Measurements from ENCODE around the gene ABTB1. TPM values are rescaled to one million over a fixed set of nuclear protein-coding genes. Genes with fewer than 3 reads are reported as not detected.

ABTB1 gene
- total and polyA plus RNA-seq, 9 of the 15 experiments (the other 6 are each of a cell fraction or from before 2014, with no cell fraction given) = 0.04 to 2.3 (median 0.55) TPM; not detected in 1

- Histone ChIP-seq H3K36me3 (ENCODE audit: control insufficient read depth, insufficient read depth, low read length) (no peaks in the 10 kb centered on the region), H4K20me1 (replicated peaks; ENCODE audit: control insufficient read depth, insufficient read depth, low read length) (no peaks in the 10 kb centered on the region), H3K27ac (ENCODE audit: extremely low read depth, low read depth, low read length) (no peak overlapping the region), H2AFZ (ENCODE audit: low read depth, low read length) (no peak overlapping the region), H3K4me1 (replicated peaks in 1 of 2; ENCODE audit: control insufficient read depth in 2 of 2, insufficient read depth in 2 of 2, low read length in 2 of 2) (peaks cover 7 to 15% of the 10 kb centered on the region in 2 experiments; a peak in 4 of 5 replicates), H3K79me2 (ENCODE audit: control insufficient read depth, insufficient read depth, low read length) (no peaks in the 10 kb centered on the region), H3K4me3 (no peak overlapping the region), H3K27me3 (ENCODE audit: control insufficient read depth in 2 of 2, insufficient read depth in 2 of 2, low read length in 2 of 2) (peaks cover 11 to 20% of the 10 kb centered on the region in 2 experiments), H3K4me2 (ENCODE audit: insufficient read depth, low read length) (no peak overlapping the region), H3K9me1 (ENCODE audit: control insufficient read depth, insufficient read depth, low read length) (no peaks in the 10 kb centered on the region), H3K9ac (ENCODE audit: insufficient read depth in 1 of 2, low read depth in 2 of 2, low read length in 2 of 2) (no peak overlapping the region), H3K9me3 (replicated peaks; ENCODE audit: control insufficient read depth, insufficient read depth, low read depth, low read length) (no peaks in the 10 kb centered on the region)
- no TSS peak for BruUV-seq (replicated peaks)
- ChIA-PET POLR2A (no interaction called here), CTCF (ENCODE audit: low intra/inter-chr PET ratio) (no interaction called here)
- WGBS (ENCODE audit: insufficient coverage, low coverage, missing lambda C conversion rate) = 6% methylated on average over 2 of the region's 3 CpGs
- in situ Hi-C loops (cut with MboI) (no loop called here), intact Hi-C loops (cut with micrococcal nuclease) (no loop called here)
- DNase-seq (ENCODE audit: extremely low read depth in 1 of 4, low spot score in 3 of 4) (no peak), ATAC-seq (no peak), FAIRE-seq (no peak)
- TF ChIP-seq ZNF507 (tag; conservative IDR thresholded peaks at IDR 0.05) (no peak), HNRNPLL (IDR thresholded peaks at IDR 0.05; ENCODE audit: low read depth, low read length, poor library complexity, severe bottlenecking) (no peak), MAFK (IDR thresholded peaks at IDR 0.05; ENCODE audit: low read length) (no peak), NCOA4 (IDR thresholded peaks at IDR 0.05; ENCODE audit: partially characterized antibody) (no peak), ZNF311 (CRISPR knock-in tag; IDR thresholded peaks at IDR 0.05) (no peak), PTRF (tag; IDR thresholded peaks at IDR 0.05) (no peak), SIN3A (IDR thresholded peaks at IDR 0.05; ENCODE audit: borderline replicate concordance in 2 of 2, control insufficient read depth in 1 of 2, low read depth in 2 of 2, low read length in 2 of 2) (no peak), ZNF436 (CRISPR knock-in tag; IDR thresholded peaks at IDR 0.05) (no peak), ZBTB12 (CRISPR knock-in tag; IDR thresholded peaks at IDR 0.05) (no peak), CREB3 (tag; conservative IDR thresholded peaks at IDR 0.05; ENCODE audit: low read depth) (no peak), ZNF184 (CRISPR knock-in tag; IDR thresholded peaks at IDR 0.05) (no peak), BCOR (IDR thresholded peaks at IDR 0.05) (no peak)
Measured at GRCh38 chr3:127726894-127727293, 54.1 kb downstream of the ABTB1 start.

Measured in K562 (cell line).